ENCODE data around the gene FGFBP1.

The FGFBP1 gene

GRCh38 chr4:15938640-15939039, at the start of gene FGFBP1:
Gene FGFBP1 (minus strand): TSS chr4:15938740. CDS start chr4:15936632, 2,108 bp downstream.
- no peak for DNase-seq

- no peak for DNase-seq
These were observed 49.7 kb upstream of the FGFBP1 start for GRCh38 chr4:15988222-15988621.

GRCh38 chr4:15986907-15987306, 48.4 kb upstream of the FGFBP1 start:
- DNase-seq = no peak

- DNase-seq = no peak
These were observed 45.1 kb upstream of the FGFBP1 start for GRCh38 chr4:15983610-15984009.

- no peak for DNase-seq
These were observed 44.4 kb upstream of the FGFBP1 start for GRCh38 chr4:15982842-15983524.

- no peak for DNase-seq
These were observed 38.2 kb upstream of the FGFBP1 start for GRCh38 chr4:15976456-15977447.

- no peak for DNase-seq
These were observed 32.7 kb upstream of the FGFBP1 start for GRCh38 chr4:15971068-15971801.

GRCh38 chr4:15968551-15969300, 30.2 kb upstream of the FGFBP1 start:
- DNase-seq = no peak

GRCh38 chr4:15965325-15965724, 26.8 kb upstream of the FGFBP1 start:
- no peak for DNase-seq

- no peak for DNase-seq
These were observed 25.6 kb upstream of the FGFBP1 start for GRCh38 chr4:15964159-15964558.

GRCh38 chr4:15963576-15963975, 25.0 kb upstream of the FGFBP1 start:
- no peak for DNase-seq

- peak; percentile 26 to 29 for DNase-seq
These were observed 24.5 kb upstream of the FGFBP1 start, which contains the start of gene FGFBP2 for GRCh38 chr4:15963001-15963451. Gene FGFBP2 (minus strand): TSS chr4:15963175. CDS start chr4:15963129, 46 bp downstream.

GRCh38 chr4:15961781-15962510, 23.4 kb upstream of the FGFBP1 start:
- no peak for DNase-seq

GRCh38 chr4:15958562-15958961, 20.0 kb upstream of the FGFBP1 start:
- no peak for DNase-seq

- peak; percentile 65 to 80 for DNase-seq
These were observed 17.8 kb upstream of the FGFBP1 start for GRCh38 chr4:15956179-15956850.

- no peak for DNase-seq
These were observed 17.1 kb upstream of the FGFBP1 start for GRCh38 chr4:15955670-15956069.

- no peak for DNase-seq
These were observed 15.1 kb upstream of the FGFBP1 start for GRCh38 chr4:15953625-15954024.

GRCh38 chr4:15951781-15952180, 13.2 kb upstream of the FGFBP1 start:
- DNase-seq = no peak

GRCh38 chr4:15948826-15949225, 10.3 kb upstream of the FGFBP1 start:
- DNase-seq = no peak

- no peak for DNase-seq
These were observed 9.1 kb upstream of the FGFBP1 start for GRCh38 chr4:15947684-15948083.

GRCh38 chr4:15945516-15945915, 7.0 kb upstream of the FGFBP1 start:
- no peak for DNase-seq

Data from activated CD4-positive, alpha-beta T cell treated with anti-CD3 and anti-CD28 coated beads for 4 hours (primary cell).